K562 (cell line): ENCODE data around the gene ITGA6. TPM values are rescaled to one million over a fixed set of nuclear protein-coding genes. Genes with fewer than 3 reads are reported as not detected.

Source experiments
- ARNT ChIP-seq, 2 experiments: fragments of 450-650 bp; IDR thresholded peaks; 2 replicates each; pipeline ENCODE4 v1.6.1; 2016; ENCODE audit warnings: mild to moderate bottlenecking in 1 of 2
- BRD9 ChIP-seq: fragments of 450-650 bp; IDR thresholded peaks from 2 replicates; pipeline ENCODE4 v1.6.1; 2018; ENCODE audit warnings: low read depth; ENCODE audit not compliant: partially characterized antibody
- CREB3 ChIP-seq: fragments of 450-650 bp; conservative IDR thresholded peaks from 2 replicates; pipeline ENCODE4 v1.6.1; 2016; ENCODE audit warnings: missing genetic modification characterization, low read depth, mild to moderate bottlenecking, missing compliant biosample characterization, moderate library complexity
- FOS ChIP-seq: IDR thresholded peaks from 3 replicates; pipeline ENCODE4 v1.6.1; 2011; ENCODE audit not compliant: insufficient read length; ENCODE audit errors: extremely low read depth
- HCFC1 ChIP-seq: IDR thresholded peaks from 2 replicates; pipeline ENCODE4 v1.6.1; 2012; ENCODE audit warnings: low read depth, low read length, improper control_type of control experiment
- MEF2D ChIP-seq: conservative IDR thresholded peaks from 2 replicates; pipeline ENCODE4 v1.6.1; 2016; ENCODE audit warnings: low read depth, missing genetic modification characterization, missing compliant biosample characterization
- MIER1 ChIP-seq: fragments of 450-650 bp; IDR thresholded peaks from 2 replicates; pipeline ENCODE4 v1.6.1; 2016; ENCODE audit warnings: antibody characterized with exemption, mild to moderate bottlenecking, low read depth
- SNRNP70 ChIP-seq: fragments of 200-400 bp; formaldehyde crosslinking; optimal IDR thresholded peaks from 2 replicates; pipeline ENCODE3; 2017; ENCODE audit warnings: low read depth, low read length
- THAP7 ChIP-seq: fragments of 250-450 bp; sonication (Bioruptor Pico); IDR thresholded peaks from 2 replicates; pipeline ENCODE4 v1.5.0; 2021
- USF1 ChIP-seq: sonication (generic); formaldehyde crosslinking; IDR thresholded peaks from 2 replicates; pipeline ENCODE4 v1.9.0; 2022; ENCODE audit warnings: mild to moderate bottlenecking, missing genetic modification reagents
- ZFP91 ChIP-seq: sonication (generic); formaldehyde crosslinking; IDR thresholded peaks from 2 replicates; pipeline ENCODE4 v1.8.0; 2022; ENCODE audit warnings: mild to moderate bottlenecking, missing genetic modification reagents
- ZNF512 ChIP-seq: IDR thresholded peaks from 2 replicates; pipeline ENCODE4 v1.6.1; 2016; ENCODE audit warnings: missing genetic modification characterization, missing compliant biosample characterization
- polyA plus RNA-seq, 8 experiments: library from polyadenylated mRNA; depleted of rRNA in 4 of 8; stranded (reverse) in 5 of 8; unstranded in 3 of 8; fragments of >200 nt; fragmentation: Nextera tagmentation in 2 of 8; fragmentation: Illumina TruSeq in 1 of 8; extraction: Ambion mirVana in 2 of 8; extraction: Trizol in 1 of 8; gene quantifications; 2 replicates each; pipeline versions ENCODE4 v1.2.1 to v1.2.3, GENCODE V29; 2011 to 2014; ENCODE audit warnings: inconsistent platforms in 1 of 8, missing spikeins in 1 of 8
- total RNA-seq, 7 experiments: library from RNA; depleted of rRNA in 6 of 7; stranded (reverse); fragments of >200 nt in 6 of 7; fragmentation: Illumina TruSeq in 2 of 7; extraction: Trizol in 2 of 7; gene quantifications; 2 replicates each; pipeline versions ENCODE4 v1.2.1 to v1.2.3, GENCODE V29; 2011 to 2021; ENCODE audit warnings: low replicate concordance in 1 of 7

The ITGA6 gene
- total and polyA plus RNA-seq, 9 of the 15 experiments (the other 6 are each of a cell fraction or from before 2014, with no cell fraction given) = 0.01 to 0.29 (median 0.05) TPM; not detected in 5

- TF ChIP-seq CREB3 (tag) (no peak), MEF2D (tag) (no peak), ZNF512 (tag) (no peak), HCFC1 (no peak), MIER1 (no peak), FOS (no peak), USF1 (no peak), ARNT (IDR thresholded peaks at IDR 0.05) (no peak), THAP7 (CRISPR knock-in tag) (no peak), SNRNP70 (no peak), ZFP91 (CRISPR knock-in tag) (no peak), BRD9 (no peak)
These were observed 10.3 kb downstream of the ITGA6 start (continued) for GRCh38 chr2:172437419-172438341.
